Muscle of leg (tissue), 11 donors: Measurements from ENCODE around the gene HHAT. TPM values are rescaled to one million over a fixed set of nuclear protein-coding genes. Genes with fewer than 3 reads are reported as not detected.
A peak's percentile ranks its signal among the peaks of the same experiment; 100 is the strongest.

Source experiments
- DNase-seq: peaks from one replicate; pipeline ENCODE4 v3.0.0; 2013
- H3K27ac ChIP-seq: one replicate; pipeline ENCODE4 v1.5.1; 2013; ENCODE audit warnings: mild to moderate bottlenecking, low read length, control low read depth
- H3K27me3 ChIP-seq: one replicate; pipeline ENCODE4 v1.6.1; 2013; ENCODE audit warnings: low read length; ENCODE audit not compliant: control insufficient read depth, insufficient read depth
- H3K36me3 ChIP-seq: one replicate; pipeline ENCODE4 v1.6.1; 2013; ENCODE audit warnings: low read length; ENCODE audit not compliant: control insufficient read depth, insufficient read depth
- H3K4me1 ChIP-seq: one replicate; pipeline ENCODE4 v1.6.1; 2013; ENCODE audit warnings: low read length; ENCODE audit not compliant: control insufficient read depth, insufficient read depth
- H3K4me3 ChIP-seq: one replicate; pipeline ENCODE4 v1.5.1; 2013; ENCODE audit warnings: low read length, control low read depth
- H3K9me3 ChIP-seq: replicated peaks from 2 replicates; pipeline ENCODE4 v1.6.1; 2013; ENCODE audit warnings: low read depth, low read length; ENCODE audit not compliant: control insufficient read depth
- WGBS: methylation state at CpG from one replicate; pipeline ENCODE4 v1.1.5; 2013; ENCODE audit warnings: missing lambda C conversion rate; ENCODE audit not compliant: insufficient coverage; 5-methylcytosine and 5-hydroxymethylcytosine counted together
- polyA plus RNA-seq, 8 donors: library from polyadenylated mRNA; unstranded; fragments of 120-200 nt; gene quantifications; one replicate each; pipeline versions ENCODE4 v1.2.1 to v1.2.3, GENCODE V29; 2013; ENCODE audit warnings: inconsistent platforms in 1 of 8, low replicate concordance in 1 of 8; ENCODE audit not compliant: insufficient read length in 8 of 8, insufficient read depth in 1 of 8
- total RNA-seq: library from RNA; stranded (reverse); fragments of 120-200 nt; gene quantifications from one replicate; pipeline ENCODE4 v1.2.4, GENCODE V29; 2013

HHAT gene
- total and polyA plus RNA-seq, 9 donors, result 3.8 to 6.6 (median 4.5) TPM

DNA sequence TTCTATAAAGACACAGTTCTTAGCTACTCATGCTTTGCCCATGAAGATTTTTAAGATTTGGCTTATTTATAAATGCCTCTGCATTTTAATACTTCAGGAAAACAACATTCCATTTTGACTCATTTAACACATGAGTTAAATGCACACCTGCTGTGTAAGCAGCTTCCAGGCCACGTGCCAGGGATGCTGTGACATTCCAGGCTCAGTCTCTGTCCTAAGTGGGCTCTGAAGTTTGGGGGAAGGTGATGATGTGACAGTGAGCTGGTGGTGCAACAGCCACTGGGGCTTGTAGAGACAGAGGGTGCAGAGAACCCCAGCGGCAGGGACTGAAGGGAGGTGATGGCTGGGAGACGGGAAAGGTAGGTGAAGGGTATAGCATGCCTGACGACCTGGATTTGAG, 40.7 kb downstream of the HHAT start:
- DNase-seq, result no peak
- no peak overlapping the region for H3K27ac ChIP-seq
- 62% methylated on average over 4 of the region's 4 CpGs for WGBS

DNA sequence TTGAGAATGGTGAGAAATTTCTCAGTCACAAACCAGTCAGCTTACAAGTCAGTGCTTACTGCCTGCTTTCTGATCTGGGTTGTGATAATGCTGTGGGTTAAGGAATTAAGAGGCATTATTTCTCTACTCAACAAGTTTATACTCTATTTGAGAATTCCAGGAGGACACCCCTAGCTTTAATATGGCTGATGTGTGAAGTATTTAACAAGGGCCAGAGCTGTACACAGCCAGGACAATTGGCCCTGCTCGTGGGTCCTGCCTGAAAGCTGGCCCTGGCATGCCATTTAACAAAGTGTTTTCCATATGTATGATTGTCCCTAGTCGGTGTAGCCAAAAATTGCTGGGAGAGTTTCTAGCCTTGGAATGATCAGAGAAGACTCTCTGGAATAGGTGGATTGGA, 43.2 kb downstream of the HHAT start:
- no peaks in the 10 kb centered on the region for H3K27me3 ChIP-seq
- H3K27ac ChIP-seq, result no peak overlapping the region
- no peaks in the 10 kb centered on the region for H3K9me3 ChIP-seq
- H3K4me1 ChIP-seq, result no peaks in the 10 kb centered on the region
- no peak for DNase-seq
- 83% methylated on average over 1 of the region's 2 CpGs for WGBS
- no peaks in the 10 kb centered on the region for H3K36me3 ChIP-seq
- H3K4me3 ChIP-seq, result no peak overlapping the region

More for the DNA sequence above, 40.7 kb downstream of the HHAT start:
- Histone ChIP-seq H3K9me3 (no peaks in the 10 kb centered on the region), H3K36me3 (no peaks in the 10 kb centered on the region), H3K4me1 (no peaks in the 10 kb centered on the region), H3K27me3 (no peaks in the 10 kb centered on the region), H3K4me3 (no peak overlapping the region)

GRCh38 chr1:210372491-210372890, 43.8 kb downstream of the HHAT start:
- Histone ChIP-seq H3K27me3 (no peaks in the 10 kb centered on the region), H3K4me1 (no peaks in the 10 kb centered on the region), H3K36me3 (no peaks in the 10 kb centered on the region), H3K27ac (no peak overlapping the region), H3K9me3 (no peaks in the 10 kb centered on the region), H3K4me3 (no peak overlapping the region)
- DNase-seq, result no peak
- 94% methylated on average over 2 of the region's 2 CpGs for WGBS

- H3K4me3 ChIP-seq, result no peak overlapping the region
- no peak overlapping the region for H3K27ac ChIP-seq
- DNase-seq, result no peak
- 82% methylated on average over 4 of the region's 6 CpGs for WGBS
- H3K4me1 ChIP-seq, result no peaks in the 10 kb centered on the region
- no peaks in the 10 kb centered on the region for H3K9me3 ChIP-seq
- no peaks in the 10 kb centered on the region for H3K27me3 ChIP-seq
- no peaks in the 10 kb centered on the region for H3K36me3 ChIP-seq
Observed at GRCh38 chr1:210372931-210373627, 44.4 kb downstream of the HHAT start.

DNA sequence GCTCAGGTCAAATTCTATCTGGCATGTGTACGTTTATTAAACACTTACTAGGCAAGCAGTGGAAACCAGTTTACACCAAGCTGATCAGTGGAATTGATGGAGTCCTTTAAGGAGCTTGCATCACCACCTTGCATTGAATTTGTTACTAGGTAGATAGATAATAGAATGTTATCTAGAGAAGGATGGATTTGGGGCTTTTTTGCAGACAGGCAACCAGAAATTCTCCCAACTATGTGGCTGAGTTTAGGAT, 44.9 kb downstream of the HHAT start:
- WGBS, result 83% methylated on average over 1 of the region's 1 CpG
- Histone ChIP-seq H3K4me3 (no peak overlapping the region), H3K27ac (no peak overlapping the region), H3K4me1 (no peaks in the 10 kb centered on the region), H3K36me3 (no peaks in the 10 kb centered on the region), H3K9me3 (no peaks in the 10 kb centered on the region), H3K27me3 (no peaks in the 10 kb centered on the region)
- DNase-seq, result no peak

GRCh38 chr1:210373878-210374599, 45.3 kb downstream of the HHAT start:
- no peaks in the 10 kb centered on the region for H3K9me3 ChIP-seq
- 0% methylated on average over 1 of the region's 9 CpGs for WGBS

GRCh38 chr1:210374600-210374953, 45.9 kb downstream of the HHAT start:
- no peaks in the 10 kb centered on the region for H3K9me3 ChIP-seq
- no peaks in the 10 kb centered on the region for H3K36me3 ChIP-seq
- H3K4me1 ChIP-seq, result no peaks in the 10 kb centered on the region
- DNase-seq, result no peak
- H3K27me3 ChIP-seq, result no peaks in the 10 kb centered on the region
- WGBS, result no CpG with 5 or more reads among the region's 4 CpGs
- no peak overlapping the region for H3K27ac ChIP-seq
- H3K4me3 ChIP-seq, result no peak overlapping the region

More at GRCh38 chr1:210373878-210374599, 45.3 kb downstream of the HHAT start:
- no peak for DNase-seq
- no peaks in the 10 kb centered on the region for H3K4me1 ChIP-seq
- no peak overlapping the region for H3K27ac ChIP-seq
- H3K4me3 ChIP-seq, result no peak overlapping the region
- no peaks in the 10 kb centered on the region for H3K36me3 ChIP-seq
- H3K27me3 ChIP-seq, result no peaks in the 10 kb centered on the region

- no peaks in the 10 kb centered on the region for H3K4me1 ChIP-seq
- DNase-seq, result no peak
- no peaks in the 10 kb centered on the region for H3K36me3 ChIP-seq
- H3K27ac ChIP-seq, result no peak overlapping the region
- H3K4me3 ChIP-seq, result no peak overlapping the region
- WGBS, result no CpG with 5 or more reads among the region's 1 CpG
- H3K9me3 ChIP-seq, result no peaks in the 10 kb centered on the region
- H3K27me3 ChIP-seq, result no peaks in the 10 kb centered on the region
Observed at GRCh38 chr1:210376836-210377372, 48.2 kb downstream of the HHAT start.

DNA sequence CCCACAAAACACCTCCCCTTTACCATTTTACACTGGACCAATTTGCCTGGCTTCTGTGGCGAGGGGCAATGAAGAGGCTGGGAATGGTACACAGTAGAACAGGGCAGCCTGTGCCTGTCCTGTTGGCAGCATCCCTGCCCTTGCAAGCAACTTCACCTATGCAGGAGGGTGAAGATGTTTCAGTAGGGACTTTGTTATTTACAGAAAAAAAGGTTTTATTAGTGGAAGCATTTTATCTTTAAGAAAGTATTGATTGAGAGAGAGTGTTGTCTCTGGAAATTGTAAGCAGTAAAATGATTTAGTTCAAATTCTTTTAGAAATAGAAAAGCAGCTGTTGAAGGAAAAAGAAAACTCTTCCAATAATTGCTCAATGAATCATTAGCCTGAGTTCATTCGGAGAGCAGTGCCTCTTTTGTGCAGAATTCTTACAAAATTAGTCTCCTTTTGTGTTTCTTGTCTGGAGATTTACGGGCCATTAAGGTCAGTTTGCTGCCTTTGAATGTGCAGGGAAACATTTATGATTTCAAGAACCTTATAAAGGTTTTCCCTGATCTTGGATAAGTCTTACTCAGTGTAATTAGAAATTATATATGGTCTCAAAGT, 49.1 kb downstream of the HHAT start:
- no peaks in the 10 kb centered on the region for H3K4me1 ChIP-seq
- H3K4me3 ChIP-seq, result no peak overlapping the region
- no peaks in the 10 kb centered on the region for H3K36me3 ChIP-seq
- no peaks in the 10 kb centered on the region for H3K9me3 ChIP-seq
- H3K27ac ChIP-seq, result no peak overlapping the region
- no CpG with 5 or more reads among the region's 3 CpGs for WGBS
- DNase-seq, result peak; percentile 33
- H3K27me3 ChIP-seq, result no peaks in the 10 kb centered on the region

DNA sequence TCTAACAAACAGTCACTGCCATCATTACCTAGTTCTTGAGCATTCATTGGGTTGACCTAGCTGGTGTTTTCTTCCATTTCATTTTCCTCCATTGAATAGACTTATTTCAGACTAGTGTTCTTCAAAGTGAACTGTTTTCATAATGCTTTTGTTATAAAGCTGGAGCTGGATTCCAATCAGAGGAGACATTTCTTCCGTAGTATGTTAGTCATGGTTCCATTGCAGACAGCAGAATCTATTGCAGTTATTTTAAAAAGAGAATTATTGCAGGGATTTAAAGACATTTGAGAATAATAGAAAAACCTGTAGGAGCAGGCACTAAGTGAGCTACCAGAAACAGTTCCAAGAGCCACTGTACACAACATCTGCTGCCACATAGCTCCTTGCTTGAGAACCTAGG, 50.0 kb downstream of the HHAT start:
- Histone ChIP-seq H3K27ac (no peak overlapping the region), H3K27me3 (no peaks in the 10 kb centered on the region), H3K36me3 (no peaks in the 10 kb centered on the region), H3K9me3 (no peaks in the 10 kb centered on the region), H3K4me3 (no peak overlapping the region), H3K4me1 (no peaks in the 10 kb centered on the region)
- peak; percentile 19 for DNase-seq
- no CpG with 5 or more reads among the region's 1 CpG for WGBS
